ENCODE results near the gene VPS8. TPM values are rescaled to one million over a fixed set of nuclear protein-coding genes. Genes with fewer than 3 reads are reported as not detected.

VPS8 gene
- total and polyA plus RNA-seq, 2 of the 13 experiments (the other 11 are each of a cell fraction or from before 2014, with no cell fraction given), result 14.2 to 35.1 TPM

DNA sequence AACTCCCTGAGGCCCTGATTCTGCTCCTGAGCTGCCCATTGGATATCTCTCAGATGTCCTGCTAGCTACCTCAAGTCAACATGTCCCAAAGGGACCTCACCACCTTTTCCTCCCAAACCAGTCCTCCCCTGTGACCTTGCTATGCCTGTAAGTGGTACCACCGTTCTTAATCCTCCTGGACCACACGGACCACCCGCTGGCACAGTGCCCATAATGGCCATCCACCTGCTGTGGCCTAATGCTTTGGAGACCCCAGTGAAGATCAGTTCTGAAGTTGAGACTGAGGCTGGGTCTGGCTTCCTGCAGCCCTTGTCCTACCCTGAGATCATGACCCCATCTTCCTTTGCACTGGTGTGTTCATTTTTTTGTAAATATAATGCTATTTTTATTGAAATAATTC is 15.0 kb upstream of the VPS8 start:
- FAIRE-seq (no peak), ATAC-seq (no peak), DNase-seq (ENCODE audit: low spot score) (no peak)
- Histone ChIP-seq H3K79me2 (ENCODE audit: insufficient read depth, low read length) (no peaks in the 10 kb centered on the region), H3K9me3 (ENCODE audit: low read length) (no peaks in the 10 kb centered on the region), H3K9ac (ENCODE audit: insufficient read depth, low read depth, low read length) (no peak overlapping the region), H3K36me3 (replicated peaks in 1 of 2; ENCODE audit: control insufficient read depth in 1 of 2, insufficient read depth in 2 of 2, low read length in 2 of 2) (no peaks in the 10 kb centered on the region), H3K4me2 (ENCODE audit: low read depth, low read length) (no peak overlapping the region), H3K4me3 (replicated peaks in 1 of 3; ENCODE audit: insufficient read depth in 1 of 3, low read depth in 2 of 3, low read length in 3 of 3) (no peak overlapping the region), H3K4me1 (ENCODE audit: insufficient read depth, low read length) (no peaks in the 10 kb centered on the region), H3K27ac (ENCODE audit: extremely low read length, insufficient read depth, low read length) (no peak overlapping the region), H2AFZ (ENCODE audit: low read length) (no peak overlapping the region), H3K27me3 (ENCODE audit: control insufficient read depth in 1 of 2, insufficient read depth in 2 of 2, low read length in 2 of 2) (0 out of 5 replicates have a peak, but pooled peaks cover 0 to 4% of the 10 kb centered on the region in 2 experiments), H4K20me1 (ENCODE audit: insufficient read depth, low read length) (no peaks in the 10 kb centered on the region)
- intact Hi-C loops (cut with micrococcal nuclease; ENCODE audit: unreplicated experiment), result no loop called here
- BruUV-seq (replicated peaks), result no TSS peak
- 17% methylated on average over 3 of the region's 3 CpGs for WGBS (ENCODE audit: low lambda C conversion rate)
- ChIA-PET CTCF (ENCODE audit: low intra/inter-chr PET ratio, low total read pairs) (no interaction called here), POLR2A (no interaction called here)
- in situ Hi-C loops (cut with HindIII; ENCODE audit: extremely low pct_ligation_motif_present, low pct_unique_long_range_greater_than_20kb), result no loop called here
- no peak for TF ChIP-seq CREB1 (IDR thresholded peaks at IDR 0.05)
- TF ChIP-seq CREB1 (CRISPR knock-in tag; IDR thresholded peaks at IDR 0.05), result no peak
- TF ChIP-seq, protein P1, sequence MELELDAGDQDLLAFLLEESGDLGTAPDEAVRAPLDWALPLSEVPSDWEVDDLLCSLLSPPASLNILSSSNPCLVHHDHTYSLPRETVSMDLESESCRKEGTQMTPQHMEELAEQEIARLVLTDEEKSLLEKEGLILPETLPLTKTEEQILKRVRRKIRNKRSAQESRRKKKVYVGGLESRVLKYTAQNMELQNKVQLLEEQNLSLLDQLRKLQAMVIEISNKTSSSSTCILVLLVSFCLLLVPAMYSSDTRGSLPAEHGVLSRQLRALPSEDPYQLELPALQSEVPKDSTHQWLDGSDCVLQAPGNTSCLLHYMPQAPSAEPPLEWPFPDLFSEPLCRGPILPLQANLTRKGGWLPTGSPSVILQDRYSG (CRISPR knock-in tag; IDR thresholded peaks at IDR 0.05), result no peak
- TF ChIP-seq, protein P2, sequence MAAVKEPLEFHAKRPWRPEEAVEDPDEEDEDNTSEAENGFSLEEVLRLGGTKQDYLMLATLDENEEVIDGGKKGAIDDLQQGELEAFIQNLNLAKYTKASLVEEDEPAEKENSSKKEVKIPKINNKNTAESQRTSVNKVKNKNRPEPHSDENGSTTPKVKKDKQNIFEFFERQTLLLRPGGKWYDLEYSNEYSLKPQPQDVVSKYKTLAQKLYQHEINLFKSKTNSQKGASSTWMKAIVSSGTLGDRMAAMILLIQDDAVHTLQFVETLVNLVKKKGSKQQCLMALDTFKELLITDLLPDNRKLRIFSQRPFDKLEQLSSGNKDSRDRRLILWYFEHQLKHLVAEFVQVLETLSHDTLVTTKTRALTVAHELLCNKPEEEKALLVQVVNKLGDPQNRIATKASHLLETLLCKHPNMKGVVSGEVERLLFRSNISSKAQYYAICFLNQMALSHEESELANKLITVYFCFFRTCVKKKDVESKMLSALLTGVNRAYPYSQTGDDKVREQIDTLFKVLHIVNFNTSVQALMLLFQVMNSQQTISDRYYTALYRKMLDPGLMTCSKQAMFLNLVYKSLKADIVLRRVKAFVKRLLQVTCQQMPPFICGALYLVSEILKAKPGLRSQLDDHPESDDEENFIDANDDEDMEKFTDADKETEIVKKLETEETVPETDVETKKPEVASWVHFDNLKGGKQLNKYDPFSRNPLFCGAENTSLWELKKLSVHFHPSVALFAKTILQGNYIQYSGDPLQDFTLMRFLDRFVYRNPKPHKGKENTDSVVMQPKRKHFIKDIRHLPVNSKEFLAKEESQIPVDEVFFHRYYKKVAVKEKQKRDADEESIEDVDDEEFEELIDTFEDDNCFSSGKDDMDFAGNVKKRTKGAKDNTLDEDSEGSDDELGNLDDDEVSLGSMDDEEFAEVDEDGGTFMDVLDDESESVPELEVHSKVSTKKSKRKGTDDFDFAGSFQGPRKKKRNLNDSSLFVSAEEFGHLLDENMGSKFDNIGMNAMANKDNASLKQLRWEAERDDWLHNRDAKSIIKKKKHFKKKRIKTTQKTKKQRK (IDR thresholded peaks at IDR 0.05; ENCODE audit: low read length), result no peak
- no peak for TF ChIP-seq ZNF557 (CRISPR knock-in tag; IDR thresholded peaks at IDR 0.05)
- TF ChIP-seq, protein P3, sequence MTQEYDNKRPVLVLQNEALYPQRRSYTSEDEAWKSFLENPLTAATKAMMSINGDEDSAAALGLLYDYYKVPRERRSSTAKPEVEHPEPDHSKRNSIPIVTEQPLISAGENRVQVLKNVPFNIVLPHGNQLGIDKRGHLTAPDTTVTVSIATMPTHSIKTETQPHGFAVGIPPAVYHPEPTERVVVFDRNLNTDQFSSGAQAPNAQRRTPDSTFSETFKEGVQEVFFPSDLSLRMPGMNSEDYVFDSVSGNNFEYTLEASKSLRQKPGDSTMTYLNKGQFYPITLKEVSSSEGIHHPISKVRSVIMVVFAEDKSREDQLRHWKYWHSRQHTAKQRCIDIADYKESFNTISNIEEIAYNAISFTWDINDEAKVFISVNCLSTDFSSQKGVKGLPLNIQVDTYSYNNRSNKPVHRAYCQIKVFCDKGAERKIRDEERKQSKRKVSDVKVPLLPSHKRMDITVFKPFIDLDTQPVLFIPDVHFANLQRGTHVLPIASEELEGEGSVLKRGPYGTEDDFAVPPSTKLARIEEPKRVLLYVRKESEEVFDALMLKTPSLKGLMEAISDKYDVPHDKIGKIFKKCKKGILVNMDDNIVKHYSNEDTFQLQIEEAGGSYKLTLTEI (CRISPR knock-in tag; conservative IDR thresholded peaks at IDR 0.05), result no peak
- no peak for TF ChIP-seq ZBTB42 (CRISPR knock-in tag; IDR thresholded peaks at IDR 0.05)
- TF ChIP-seq, protein P4, sequence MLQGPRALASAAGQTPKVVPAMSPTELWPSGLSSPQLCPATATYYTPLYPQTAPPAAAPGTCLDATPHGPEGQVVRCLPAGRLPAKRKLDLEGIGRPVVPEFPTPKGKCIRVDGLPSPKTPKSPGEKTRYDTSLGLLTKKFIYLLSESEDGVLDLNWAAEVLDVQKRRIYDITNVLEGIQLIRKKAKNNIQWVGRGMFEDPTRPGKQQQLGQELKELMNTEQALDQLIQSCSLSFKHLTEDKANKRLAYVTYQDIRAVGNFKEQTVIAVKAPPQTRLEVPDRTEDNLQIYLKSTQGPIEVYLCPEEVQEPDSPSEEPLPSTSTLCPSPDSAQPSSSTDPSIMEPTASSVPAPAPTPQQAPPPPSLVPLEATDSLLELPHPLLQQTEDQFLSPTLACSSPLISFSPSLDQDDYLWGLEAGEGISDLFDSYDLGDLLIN (CRISPR knock-in tag; IDR thresholded peaks at IDR 0.05; ENCODE audit: borderline replicate concordance), result no peak
- no peak for TF ChIP-seq ZNF20 (CRISPR knock-in tag; IDR thresholded peaks at IDR 0.05)
- TF ChIP-seq ZNF550 (CRISPR knock-in tag; IDR thresholded peaks at IDR 0.05; ENCODE audit: borderline replicate concordance), result no peak
- TF ChIP-seq ZNF841 (CRISPR knock-in tag; IDR thresholded peaks at IDR 0.05; ENCODE audit: borderline replicate concordance), result no peak

Measured in HepG2 (cell line).